Measurements from ENCODE around the gene KRT76.

The KRT76 gene

GRCh38 chr12:52813203-52813819 is 36.2 kb upstream of the KRT76 start:
- DNase-seq (ENCODE audit: low read depth in 1 of 2, low spot score in 1 of 2), result no peak

- no peak for DNase-seq (ENCODE audit: low read depth in 1 of 2, low spot score in 1 of 2)
Observed at GRCh38 chr12:52812749-52813148, 35.6 kb upstream of the KRT76 start.

GRCh38 chr12:52812073-52812400 is 34.9 kb upstream of the KRT76 start:
- DNase-seq (ENCODE audit: low read depth in 1 of 2, low spot score in 1 of 2), result no peak

- DNase-seq (ENCODE audit: low read depth in 1 of 2, low spot score in 1 of 2), result no peak
Observed at GRCh38 chr12:52811191-52812072, 34.3 kb upstream of the KRT76 start.

GRCh38 chr12:52810554-52810953 is 33.4 kb upstream of the KRT76 start:
- no peak for DNase-seq (ENCODE audit: low read depth in 1 of 2, low spot score in 1 of 2)

- DNase-seq (ENCODE audit: low read depth in 1 of 2, low spot score in 1 of 2), result no peak
Observed at GRCh38 chr12:52809166-52809565, 32.0 kb upstream of the KRT76 start.

- DNase-seq (ENCODE audit: low read depth in 1 of 2, low spot score in 1 of 2), result no peak
Observed at GRCh38 chr12:52808573-52809160, 31.5 kb upstream of the KRT76 start.

GRCh38 chr12:52807544-52808470 is 30.7 kb upstream of the KRT76 start:
- no peak for DNase-seq (ENCODE audit: low read depth in 1 of 2, low spot score in 1 of 2)

GRCh38 chr12:52806821-52807543 is 29.8 kb upstream of the KRT76 start:
- DNase-seq (ENCODE audit: low read depth in 1 of 2, low spot score in 1 of 2), result no peak

- no peak for DNase-seq (ENCODE audit: low read depth in 1 of 2, low spot score in 1 of 2)
Observed at GRCh38 chr12:52806169-52806811, 29.1 kb upstream of the KRT76 start.

GRCh38 chr12:52805739-52806138 is 28.6 kb upstream of the KRT76 start:
- no peak for DNase-seq (ENCODE audit: low read depth in 1 of 2, low spot score in 1 of 2)

GRCh38 chr12:52805000-52805399 is 27.9 kb upstream of the KRT76 start:
- DNase-seq (ENCODE audit: low read depth in 1 of 2, low spot score in 1 of 2), result no peak

- no peak for DNase-seq (ENCODE audit: low read depth in 1 of 2, low spot score in 1 of 2)
Observed at GRCh38 chr12:52802442-52802841, 25.3 kb upstream of the KRT76 start.

GRCh38 chr12:52801773-52802172 is 24.6 kb upstream of the KRT76 start:
- no peak for DNase-seq (ENCODE audit: low read depth in 1 of 2, low spot score in 1 of 2)

GRCh38 chr12:52800259-52800917 is 23.2 kb upstream of the KRT76 start:
- DNase-seq (ENCODE audit: low read depth in 1 of 2, low spot score in 1 of 2), result no peak

GRCh38 chr12:52799505-52800211 is 22.5 kb upstream of the KRT76 start:
- no peak for DNase-seq (ENCODE audit: low read depth in 1 of 2, low spot score in 1 of 2)

GRCh38 chr12:52798671-52799504 is 21.7 kb upstream of the KRT76 start:
- DNase-seq (ENCODE audit: low read depth in 1 of 2, low spot score in 1 of 2), result no peak

GRCh38 chr12:52798003-52798670 is 21.0 kb upstream of the KRT76 start:
- no peak for DNase-seq (ENCODE audit: low read depth in 1 of 2, low spot score in 1 of 2)
